GM10248 (cell line): Measurements from ENCODE around the gene PECR.
"Not testable (repeated sequence)": the region's sequence is repeated elsewhere in the genome, so short reads cannot be mapped to it uniquely, and the experiment has no call there.

Source experiments
- CTCF ChIA-PET: fragments of 300-600 bp; sonication (Branson Sonifier 250); formaldehyde crosslinking; extraction: SDS; loops from one replicate; lab custom pipeline; 2021; ENCODE audit warnings: antibody characterized with exemption; lab: Yijun Ruan, JAX
- POLR2A ChIA-PET: fragments of 350-650 bp; sonication (Branson Sonifier 250); formaldehyde crosslinking; extraction: SDS; loops from one replicate; lab custom pipeline; 2020; ENCODE audit warnings: antibody characterized with exemption; lab: Yijun Ruan, JAX
- DNase-seq: peaks from one replicate; pipeline ENCODE4 v3.0.0; 2012; ENCODE audit errors: extremely low spot score
- CTCF ChIP-seq: IDR thresholded peaks from 2 replicates; pipeline ENCODE4 v1.5.1; 2012; ENCODE audit warnings: mild to moderate bottlenecking, low read depth; ENCODE audit errors: extremely low read depth, missing control alignments, control extremely low read depth

PECR gene

GRCh38 chr2:216014986-216015385 lies 66.6 kb downstream of the PECR start:
- POLR2A ChIA-PET = interaction anchor here (0.7 kb wide), 1 partner anchor 9 kb away, joined by 3 read pairs; no protein-coding TSS in a partner anchor
- DNase-seq = no peak
- TF ChIP-seq CTCF = no peak
- CTCF ChIA-PET = interaction anchor here (1.1 to 11.6 kb wide), 5 partner anchors 8 to 65 kb away, joined by 5 to 193 read pairs (median 20); no protein-coding TSS in a partner anchor

- TF ChIP-seq CTCF = no peak
- POLR2A ChIA-PET = no interaction called here
- DNase-seq = no peak
- CTCF ChIA-PET = interaction anchor here (0.7 to 3.7 kb wide), 6 partner anchors 8 to 26 kb away, joined by 3 to 45 read pairs (median 4); no protein-coding TSS in a partner anchor
Observed at GRCh38 chr2:216014006-216014405, 67.6 kb downstream of the PECR start.

- DNase-seq = peak; percentile 88
- ChIA-PET POLR2A (no interaction called here), CTCF (interaction anchor here (0.7 to 3.7 kb wide), 11 partner anchors 8 to 38 kb away, joined by 3 to 45 read pairs (median 5); no protein-coding TSS in a partner anchor)
- peak; percentile 88 for TF ChIP-seq CTCF
Observed at GRCh38 chr2:216013080-216013909, 68.3 kb downstream of the PECR start, which contains the start of gene MREG. Gene MREG, minus strand, starts transcription at chr2:216013551. Its CDS starts 224 bp downstream, at chr2:216013327.

GRCh38 chr2:216012830-216013079 lies 68.9 kb downstream of the PECR start:
- no peak for DNase-seq
- no peak for TF ChIP-seq CTCF
- ChIA-PET POLR2A (no interaction called here), CTCF (interaction anchor here (1.5 to 3.7 kb wide), 6 partner anchors 9 to 37 kb away, joined by 3 to 45 read pairs (median 8); no protein-coding TSS in a partner anchor)

- CTCF ChIA-PET = interaction anchor here (1.0 to 3.7 kb wide), 8 partner anchors 9 to 102 kb away, joined by 3 to 45 read pairs (median 6); no protein-coding TSS in a partner anchor
Observed at GRCh38 chr2:216012133-216012829, 69.3 kb downstream of the PECR start.

GRCh38 chr2:216009215-216009614 lies 72.4 kb downstream of the PECR start:
- CTCF ChIA-PET = interaction anchor here (0.7 to 6.4 kb wide), 3 partner anchors 8 to 206 kb away, joined by 3 to 54 read pairs (median 29); no protein-coding TSS in a partner anchor
- POLR2A ChIA-PET, DNase-seq: not testable (repeated sequence)

More at GRCh38 chr2:216012133-216012829, 69.3 kb downstream of the PECR start:
- POLR2A ChIA-PET = no interaction called here
- no peak for DNase-seq
- TF ChIP-seq CTCF = no peak
